ENCODE measurements around the gene GNB3.

GNB3 gene

GRCh38 chr12:6851153-6851920, 10.6 kb downstream of the GNB3 start, which contains the start of gene CDCA3:
TSS of gene CDCA3 (minus strand) at chr12:6851286. CDS start at chr12:6850952, 334 bp downstream.
- H3K27ac Mint-ChIP-seq: peak within 1 kb of the TSS; percentile 96 to 99
- peak within 1 kb of the TSS; percentile 85 to 86 for H3K4me3 Mint-ChIP-seq
- peak; percentile 56 for ATAC-seq (replicated peaks)
- no peaks in the 10 kb centered on the region for H3K9me3 Mint-ChIP-seq
- peaks cover 20 to 24% of the 10 kb centered on the region in 2 donors for H3K4me1 Mint-ChIP-seq (ENCODE audit: low read depth in 2 of 2)
- DNase-seq: peak; percentile 88 to 92 (median 89)
- H3K36me3 Mint-ChIP-seq (ENCODE audit: insufficient read depth): peaks cover 30% of the 10 kb centered on the region
- H3K27me3 Mint-ChIP-seq: no peaks in the 10 kb centered on the region

- Mint-ChIP-seq H3K27me3 (no peaks in the 10 kb centered on the region), H3K36me3 (ENCODE audit: insufficient read depth) (peaks cover 36% of the 10 kb centered on the region), H3K9me3 (no peaks in the 10 kb centered on the region), H3K27ac (peak within 1 kb of the TSS; percentile 96 to 99), H3K4me3 (peak within 1 kb of the TSS; percentile 85 to 86), H3K4me1 (ENCODE audit: low read depth in 2 of 2) (peaks cover 20 to 24% of the 10 kb centered on the region in 2 donors)
- ATAC-seq (replicated peaks) (peak; percentile 77), DNase-seq (peak; percentile 96 to 98 (median 96))
Observed at GRCh38 chr12:6851921-6852650, 11.4 kb downstream of the GNB3 start, which contains the start of gene USP5. TSS of gene USP5 (plus strand) at chr12:6852150. CDS start at chr12:6852180, 30 bp downstream.

GRCh38 chr12:6852651-6853354, 12.1 kb downstream of the GNB3 start:
- Mint-ChIP-seq H3K27me3 (no peaks in the 10 kb centered on the region), H3K9me3 (no peaks in the 10 kb centered on the region), H3K27ac (peak overlapping the region; percentile 96 to 99), H3K4me3 (peak overlapping the region; percentile 85 to 86), H3K36me3 (ENCODE audit: insufficient read depth) (peaks cover 42% of the 10 kb centered on the region), H3K4me1 (ENCODE audit: low read depth in 2 of 2) (peaks cover 23 to 24% of the 10 kb centered on the region in 2 donors)
- peak in 2 of 3 experiments; percentile 22 to 25 for DNase-seq
- no peak for ATAC-seq (replicated peaks)

- Mint-ChIP-seq H3K27ac (peak overlapping the region; percentile 41 to 99), H3K36me3 (ENCODE audit: insufficient read depth) (peaks cover 44% of the 10 kb centered on the region), H3K4me3 (peak overlapping the region; percentile 85 to 86), H3K4me1 (ENCODE audit: low read depth in 2 of 2) (peaks cover 23 to 24% of the 10 kb centered on the region in 2 donors), H3K27me3 (no peaks in the 10 kb centered on the region), H3K9me3 (no peaks in the 10 kb centered on the region)
- no peak for DNase-seq
- ATAC-seq (replicated peaks): no peak
Observed at GRCh38 chr12:6853626-6854025, 12.9 kb downstream of the GNB3 start.

GRCh38 chr12:6854036-6854435, 13.3 kb downstream of the GNB3 start:
- Mint-ChIP-seq H3K36me3 (ENCODE audit: insufficient read depth) (peaks cover 44% of the 10 kb centered on the region), H3K4me3 (peak overlapping the region; percentile 85 to 86), H3K27me3 (no peaks in the 10 kb centered on the region), H3K9me3 (no peaks in the 10 kb centered on the region), H3K27ac (peak overlapping the region; percentile 41 to 73), H3K4me1 (ENCODE audit: low read depth in 2 of 2) (peaks cover 23 to 24% of the 10 kb centered on the region in 2 donors)
- ATAC-seq (replicated peaks): no peak
- DNase-seq: no peak

- DNase-seq (no peak), ATAC-seq (replicated peaks) (no peak)
- peaks cover 46% of the 10 kb centered on the region for H3K36me3 Mint-ChIP-seq (ENCODE audit: insufficient read depth)
- no peaks in the 10 kb centered on the region for H3K9me3 Mint-ChIP-seq
- peaks cover 21 to 22% of the 10 kb centered on the region in 2 donors for H3K4me1 Mint-ChIP-seq (ENCODE audit: low read depth in 2 of 2)
- no peak overlapping the region for H3K4me3 Mint-ChIP-seq
- H3K27me3 Mint-ChIP-seq: no peaks in the 10 kb centered on the region
- no peak overlapping the region for H3K27ac Mint-ChIP-seq
Observed at GRCh38 chr12:6855322-6855721, 14.6 kb downstream of the GNB3 start.

- ATAC-seq (replicated peaks) (no peak), DNase-seq (no peak)
- Mint-ChIP-seq H3K9me3 (no peaks in the 10 kb centered on the region), H3K27ac (no peak overlapping the region), H3K36me3 (ENCODE audit: insufficient read depth) (peaks cover 42% of the 10 kb centered on the region), H3K4me1 (ENCODE audit: low read depth in 2 of 2) (peaks cover 4 to 7% of the 10 kb centered on the region in 2 donors), H3K27me3 (no peaks in the 10 kb centered on the region), H3K4me3 (no peak overlapping the region)
Observed at GRCh38 chr12:6858799-6859198, 18.1 kb downstream of the GNB3 start.

- no peak overlapping the region for H3K27ac Mint-ChIP-seq
- peaks cover 42% of the 10 kb centered on the region for H3K36me3 Mint-ChIP-seq (ENCODE audit: insufficient read depth)
- H3K9me3 Mint-ChIP-seq: no peaks in the 10 kb centered on the region
- no peak for DNase-seq
- ATAC-seq (replicated peaks): no peak
- peaks cover 0 to 3% of the 10 kb centered on the region in 2 donors for H3K4me1 Mint-ChIP-seq (ENCODE audit: low read depth in 2 of 2)
- no peak overlapping the region for H3K4me3 Mint-ChIP-seq
- no peaks in the 10 kb centered on the region for H3K27me3 Mint-ChIP-seq
Observed at GRCh38 chr12:6860116-6860515, 19.4 kb downstream of the GNB3 start.

GRCh38 chr12:6860942-6861341, 20.2 kb downstream of the GNB3 start:
- H3K27me3 Mint-ChIP-seq: no peaks in the 10 kb centered on the region
- no peak overlapping the region for H3K27ac Mint-ChIP-seq
- DNase-seq: no peak
- H3K4me1 Mint-ChIP-seq (ENCODE audit: low read depth in 2 of 2): peaks cover 0 to 3% of the 10 kb centered on the region in 2 donors
- H3K9me3 Mint-ChIP-seq: no peaks in the 10 kb centered on the region
- ATAC-seq (replicated peaks): no peak
- H3K36me3 Mint-ChIP-seq (ENCODE audit: insufficient read depth): peaks cover 39% of the 10 kb centered on the region
- H3K4me3 Mint-ChIP-seq: no peak overlapping the region

- DNase-seq (no peak), ATAC-seq (replicated peaks) (no peak)
- Mint-ChIP-seq H3K4me1 (ENCODE audit: low read depth in 2 of 2) (peaks cover 0 to 3% of the 10 kb centered on the region in 2 donors), H3K36me3 (ENCODE audit: insufficient read depth) (peaks cover 38% of the 10 kb centered on the region), H3K9me3 (no peaks in the 10 kb centered on the region), H3K27me3 (no peaks in the 10 kb centered on the region), H3K4me3 (no peak overlapping the region), H3K27ac (no peak overlapping the region)
Observed at GRCh38 chr12:6861391-6861790, 20.7 kb downstream of the GNB3 start.

GRCh38 chr12:6863033-6863432, 22.3 kb downstream of the GNB3 start:
- no peak overlapping the region for H3K4me3 Mint-ChIP-seq
- peaks cover under 1% of the 10 kb centered on the region in 2 donors for H3K4me1 Mint-ChIP-seq (ENCODE audit: low read depth in 2 of 2)
- no peak overlapping the region for H3K27ac Mint-ChIP-seq
- no peaks in the 10 kb centered on the region for H3K9me3 Mint-ChIP-seq
- H3K27me3 Mint-ChIP-seq: no peaks in the 10 kb centered on the region
- no peak for DNase-seq
- ATAC-seq (replicated peaks): no peak
- H3K36me3 Mint-ChIP-seq (ENCODE audit: insufficient read depth): peaks cover 29% of the 10 kb centered on the region

GRCh38 chr12:6863586-6864321, 23.0 kb downstream of the GNB3 start:
- H3K9me3 Mint-ChIP-seq: no peaks in the 10 kb centered on the region
- peaks cover 8% of the 10 kb centered on the region in 2 donors for H3K4me1 Mint-ChIP-seq (ENCODE audit: low read depth in 2 of 2)
- H3K27me3 Mint-ChIP-seq: no peaks in the 10 kb centered on the region
- peaks cover 36% of the 10 kb centered on the region for H3K36me3 Mint-ChIP-seq (ENCODE audit: insufficient read depth)
- no peak overlapping the region for H3K4me3 Mint-ChIP-seq
- ATAC-seq (replicated peaks) (no peak), DNase-seq (no peak)
- no peak overlapping the region for H3K27ac Mint-ChIP-seq
